Gastrocnemius medialis (tissue), 4 donors: Measurements from ENCODE around the gene DUSP22.

ENCODE experiments used
- CTCF ChIP-seq, 5 experiments: fragments of 450-650 bp in 3 of 5; fragments of 200-600 bp in 2 of 5; sonication (generic) in 2 of 5; IDR thresholded peaks in 4 of 5; conservative IDR thresholded peaks in 1 of 5; 1 replicate in 4 of 5; 2 replicates in 1 of 5; pipeline ENCODE4 v1.5.1; 2016 to 2019; ENCODE audit warnings: antibody characterized with exemption in 5 of 5, mild to moderate bottlenecking in 3 of 5, moderate library complexity in 3 of 5
- POLR2A ChIP-seq, 2 donors: fragments of 450-650 bp; IDR thresholded peaks; one replicate each; pipeline ENCODE4 v1.6.1; 2017; ENCODE audit warnings: antibody characterized with exemption in 2 of 2, mild to moderate bottlenecking in 2 of 2, moderate library complexity in 2 of 2

GRCh38 chr6:353642-354614 lies 61.6 kb downstream of the DUSP22 start:
- TF ChIP-seq CTCF (IDR thresholded peaks at IDR 0.05 in 4 of 5, conservative IDR thresholded peaks at IDR 0.05 in 1 of 5) (no peak), POLR2A (IDR thresholded peaks at IDR 0.05) (no peak)
